Activated CD4-positive, alpha-beta T cell treated with anti-CD3 and anti-CD28 coated beads for 36 hours (primary cell): Measurements from ENCODE around the gene IL21. TPM values are rescaled to one million over a fixed set of nuclear protein-coding genes. Genes with fewer than 3 reads are reported as not detected.

Experiments
- ATAC-seq: fragments of 200-7000 bp; cut with Tn5 transposase; one replicate; pipeline ENCODE4 v1.10.0; 2021; ENCODE audit warnings: mild to moderate bottlenecking, moderate library complexity
- CTCF ChIA-PET: fragments of 350-600 bp; sonication (Branson Sonifier 250); formaldehyde crosslinking; loops from one replicate; lab custom pipeline; 2021; ENCODE audit warnings: antibody characterized with exemption; lab: Charles Lee
- POLR2A ChIA-PET: fragments of 350-600 bp; sonication (Branson Sonifier 250); formaldehyde crosslinking; loops from one replicate; lab custom pipeline; 2021; ENCODE audit warnings: antibody characterized with exemption, inconsistent platforms; lab: Charles Lee
- DNase-seq: peaks from one replicate; pipeline ENCODE4 v3.0.0-alpha.2; 2020
- H3K27ac Mint-ChIP-seq: one replicate; pipeline ENCODE4 v1.8.0; 2021; ENCODE audit warnings: mixed read lengths
- H3K27me3 Mint-ChIP-seq: one replicate; pipeline ENCODE4 v1.8.0; 2021; ENCODE audit warnings: mixed read lengths
- H3K36me3 Mint-ChIP-seq: one replicate; pipeline ENCODE4 v1.8.0; 2021; ENCODE audit warnings: low read depth, mixed read lengths
- H3K4me1 Mint-ChIP-seq: one replicate; pipeline ENCODE4 v1.8.0; 2021; ENCODE audit warnings: mixed read lengths
- H3K4me3 Mint-ChIP-seq: one replicate; pipeline ENCODE4 v1.8.0; 2021; ENCODE audit warnings: mild to moderate bottlenecking, moderate library complexity, mixed read lengths
- H3K9me3 Mint-ChIP-seq: one replicate; pipeline ENCODE4 v1.8.0; 2021; ENCODE audit warnings: low read depth, mixed read lengths
- intact Hi-C, 2 experiments: fragments of 100-400 bp; cut with DNase I in 1 of 2; cut with micrococcal nuclease in 1 of 2; formaldehyde crosslinking; loops; one replicate each; pipeline versions ENCODE4 v1.14.2 to v1.15.1; 2022 to 2024; cut with DNase I, micrococcal nuclease
- total RNA-seq, 2 experiments: library from RNA; stranded (reverse); gene quantifications; one replicate each; pipeline ENCODE4 v1.2.3, GENCODE V29; 2021

IL21 gene
- total RNA-seq, result 10 to 100 TPM; 50.0 to 65.1 TPM

- H3K4me3 Mint-ChIP-seq, result peak within 1 kb of the TSS; percentile 80
- H3K4me1 Mint-ChIP-seq, result peaks cover 61% of the 10 kb centered on the region
- ATAC-seq (peak; percentile 69), DNase-seq (peak; percentile 46)
- intact Hi-C loops, result loop anchor here (1.0 to 2.0 kb wide), 4 partner anchors 36 to 91 kb away; no protein-coding TSS in a partner anchor
- H3K9me3 Mint-ChIP-seq, result no peaks in the 10 kb centered on the region
- peak within 1 kb of the TSS; percentile 94 for H3K27ac Mint-ChIP-seq
- H3K36me3 Mint-ChIP-seq, result peaks cover 50% of the 10 kb centered on the region
- H3K27me3 Mint-ChIP-seq, result no peaks in the 10 kb centered on the region
- POLR2A ChIA-PET, result interaction anchor here (0.6 kb wide), 1 partner anchor 38 kb away, joined by 3 read pairs; no protein-coding TSS in a partner anchor
- CTCF ChIA-PET, result interaction anchor here (1.1 to 8.6 kb wide), 7 partner anchors 9 to 95 kb away, joined by 3 to 45 read pairs (median 7); no protein-coding TSS in a partner anchor
Observed at GRCh38 chr4:122621016-122621507, at the start of gene IL21. IL21 (minus strand) TSS chr4:122621066; CDS start chr4:122621011, 55 bp downstream.

- ATAC-seq, result no peak
- Mint-ChIP-seq H3K4me1 (peaks cover 80% of the 10 kb centered on the region), H3K27ac (peak overlapping the region; percentile 93), H3K9me3 (no peaks in the 10 kb centered on the region), H3K36me3 (peaks cover 2% of the 10 kb centered on the region), H3K27me3 (no peaks in the 10 kb centered on the region), H3K4me3 (no peak overlapping the region)
- ChIA-PET CTCF (interaction anchor here (0.6 to 1.4 kb wide), 4 partner anchors 18 to 72 kb away, joined by 3 to 6 read pairs (median 4); no protein-coding TSS in a partner anchor), POLR2A (no interaction called here)
- no peak for DNase-seq
- intact Hi-C loops, result loop anchor here in 1 of 2 experiments (5.0 kb wide), 1 partner anchor 128 kb away; no protein-coding TSS in a partner anchor
Observed at GRCh38 chr4:122669911-122670738, 49.3 kb upstream of the IL21 start.

- Mint-ChIP-seq H3K4me3 (no peak overlapping the region), H3K9me3 (no peaks in the 10 kb centered on the region), H3K27me3 (no peaks in the 10 kb centered on the region), H3K4me1 (peaks cover 77% of the 10 kb centered on the region), H3K27ac (peak overlapping the region; percentile 93), H3K36me3 (peaks cover 2% of the 10 kb centered on the region)
- intact Hi-C loops, result loop anchor here in 1 of 2 experiments (5.0 kb wide), 1 partner anchor 126 kb away; no protein-coding TSS in a partner anchor
- DNase-seq (no peak), ATAC-seq (no peak)
- ChIA-PET CTCF (interaction anchor here (0.9 to 3.1 kb wide), 5 partner anchors 9 to 84 kb away, joined by 3 to 11 read pairs (median 4); no protein-coding TSS in a partner anchor), POLR2A (no interaction called here)
Observed at GRCh38 chr4:122668241-122668640, 47.4 kb upstream of the IL21 start.

GRCh38 chr4:122666527-122667245, 45.8 kb upstream of the IL21 start:
- ChIA-PET CTCF (interaction anchor here (0.8 to 3.1 kb wide), 10 partner anchors 8 to 66 kb away, joined by 3 to 11 read pairs (median 4); partner anchors contain the start of gene BBS12), POLR2A (no interaction called here)
- Mint-ChIP-seq H3K9me3 (no peaks in the 10 kb centered on the region), H3K27ac (peak overlapping the region; percentile 95), H3K4me1 (peaks cover 82% of the 10 kb centered on the region), H3K36me3 (peaks cover 2% of the 10 kb centered on the region), H3K27me3 (no peaks in the 10 kb centered on the region), H3K4me3 (peak overlapping the region; percentile 27)
- peak; percentile 41 for DNase-seq
- ATAC-seq, result peak; percentile 58
- intact Hi-C loops, result loop anchor here (1.0 to 5.0 kb wide), 8 partner anchors 20 to 160 kb away; partner anchors contain the start of gene IL21 (in 2 of the 2)

- POLR2A ChIA-PET, result interaction anchor here (1.2 to 1.7 kb wide), 3 partner anchors 35 to 45 kb away, joined by 5 to 7 read pairs (median 5); no protein-coding TSS in a partner anchor
- CTCF ChIA-PET, result interaction anchor here (0.7 to 2.5 kb wide), 11 partner anchors 16 to 137 kb away, joined by 3 to 9 read pairs (median 3); no protein-coding TSS in a partner anchor
- Mint-ChIP-seq H3K4me3 (peak overlapping the region; percentile 44), H3K4me1 (peaks cover 80% of the 10 kb centered on the region), H3K9me3 (no peaks in the 10 kb centered on the region), H3K36me3 (peaks cover 7% of the 10 kb centered on the region), H3K27ac (peak overlapping the region; percentile 95), H3K27me3 (no peaks in the 10 kb centered on the region)
- ATAC-seq, result no peak
- intact Hi-C loops, result loop anchor here in 1 of 2 experiments (5.0 kb wide), 1 partner anchor 123 kb away; no protein-coding TSS in a partner anchor
- no peak for DNase-seq
Observed at GRCh38 chr4:122665161-122665929, 44.5 kb upstream of the IL21 start.

- Mint-ChIP-seq H3K4me1 (peaks cover 85% of the 10 kb centered on the region), H3K36me3 (peaks cover 8% of the 10 kb centered on the region), H3K9me3 (no peaks in the 10 kb centered on the region), H3K4me3 (peak overlapping the region; percentile 32), H3K27me3 (no peaks in the 10 kb centered on the region), H3K27ac (peak overlapping the region; percentile 97)
- intact Hi-C loops, result loop anchor here (1.0 to 5.0 kb wide), 4 partner anchors 37 to 207 kb away; partner anchors contain the start of gene IL2 (in 2 of the 2)
- ChIA-PET POLR2A (interaction anchor here (0.6 to 0.9 kb wide), 3 partner anchors 32 to 54 kb away, joined by 3 to 6 read pairs (median 3); no protein-coding TSS in a partner anchor), CTCF (interaction anchor here (0.7 to 2.1 kb wide), 4 partner anchors 15 to 86 kb away, joined by 3 to 9 read pairs (median 6); no protein-coding TSS in a partner anchor)
- peak; percentile 47 for ATAC-seq
- peak; percentile 32 for DNase-seq
Observed at GRCh38 chr4:122663814-122664610, 43.1 kb upstream of the IL21 start.

- no peaks in the 10 kb centered on the region for H3K27me3 Mint-ChIP-seq
- no peak overlapping the region for H3K4me3 Mint-ChIP-seq
- intact Hi-C loops, result loop anchor here (5.0 kb wide), 2 partner anchors 124 to 206 kb away; partner anchors contain the start of gene IL2 (in 2 of the 2)
- H3K27ac Mint-ChIP-seq, result peak overlapping the region; percentile 92
- CTCF ChIA-PET, result interaction anchor here (0.9 to 1.2 kb wide), 2 partner anchors 12 to 39 kb away, joined by 3 read pairs; no protein-coding TSS in a partner anchor
- H3K36me3 Mint-ChIP-seq, result peaks cover 8% of the 10 kb centered on the region
- POLR2A ChIA-PET, result no interaction called here
- no peaks in the 10 kb centered on the region for H3K9me3 Mint-ChIP-seq
- DNase-seq, result no peak
- ATAC-seq, result no peak
- peaks cover 83% of the 10 kb centered on the region for H3K4me1 Mint-ChIP-seq
Observed at GRCh38 chr4:122663291-122663690, 42.4 kb upstream of the IL21 start.

- Mint-ChIP-seq H3K27ac (peak overlapping the region; percentile 92), H3K27me3 (no peaks in the 10 kb centered on the region), H3K9me3 (peaks cover 1% of the 10 kb centered on the region), H3K4me1 (peaks cover 83% of the 10 kb centered on the region), H3K36me3 (peaks cover 11% of the 10 kb centered on the region), H3K4me3 (no peak overlapping the region)
- ChIA-PET POLR2A (no interaction called here), CTCF (interaction anchor here (0.7 to 1.4 kb wide), 5 partner anchors 12 to 352 kb away, joined by 3 to 4 read pairs (median 3); no protein-coding TSS in a partner anchor)
- intact Hi-C loops, result loop anchor here (5.0 kb wide), 2 partner anchors 125 to 205 kb away; partner anchors contain the start of gene IL2 (in 2 of the 2)
- DNase-seq (no peak), ATAC-seq (no peak)
Observed at GRCh38 chr4:122662701-122663100, 41.8 kb upstream of the IL21 start.
